Hypothalamus (tissue), 51 donors: ENCODE results near the gene BMP4.

Source experiments
- DNase-seq, 51 donors: peaks; one replicate each; lab custom pipeline; 2025; lab: John Stamatoyannopoulos, UW

Gene BMP4

DNA sequence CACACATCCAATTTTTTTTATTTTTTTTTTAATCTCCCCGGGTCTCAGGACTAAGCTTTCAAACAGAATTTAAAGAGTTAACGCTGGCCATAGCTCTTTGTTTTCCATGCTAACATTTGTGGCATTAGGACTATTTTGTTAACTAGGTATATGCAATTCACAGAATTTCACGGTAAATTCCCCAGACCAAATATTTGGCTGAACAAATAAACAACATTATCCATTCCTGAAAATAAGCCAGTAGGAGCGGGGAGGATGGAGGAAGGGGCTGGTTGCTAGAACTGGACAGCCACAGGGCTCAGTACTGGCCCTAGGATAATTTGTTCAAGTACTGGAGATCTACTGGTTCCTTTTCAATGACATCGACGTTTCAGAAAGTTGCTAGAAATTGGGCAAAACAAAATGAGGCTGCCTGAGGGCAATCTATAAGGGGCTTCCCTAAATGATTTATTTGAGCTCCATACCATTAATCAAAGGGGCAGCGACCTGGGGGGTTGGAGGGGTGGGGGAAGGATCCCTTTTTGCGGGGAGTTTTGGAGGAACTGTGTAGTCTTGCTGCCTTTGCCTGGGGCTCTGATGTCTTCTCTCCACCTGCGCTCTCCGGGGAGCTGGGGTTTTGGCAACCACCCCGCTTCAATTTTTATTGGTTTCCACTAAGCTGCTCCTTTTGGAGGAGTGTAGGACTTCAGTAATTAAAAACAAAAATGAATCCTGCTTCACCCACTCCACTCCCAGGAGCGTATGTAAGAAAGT, 9.0 kb downstream of the BMP4 start:
- DNase-seq = no peak

DNA sequence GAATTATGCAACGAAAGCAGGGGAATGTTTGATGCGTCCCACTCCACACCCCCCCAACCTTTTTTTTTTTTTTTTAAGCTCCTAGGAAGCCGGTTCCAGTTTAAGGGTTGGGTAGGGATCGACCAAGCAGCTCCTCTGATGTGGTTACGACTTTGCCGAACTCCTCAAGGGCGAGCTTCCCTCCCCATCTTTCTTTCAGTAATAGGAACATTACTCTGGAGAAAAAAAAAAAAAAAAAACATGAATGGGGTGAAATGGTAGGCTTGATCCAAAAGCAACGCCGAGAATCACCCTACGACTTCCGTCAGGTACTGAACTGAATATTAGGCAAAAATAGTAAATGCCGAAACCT, 9.6 kb downstream of the BMP4 start:
- no peak for DNase-seq

DNA sequence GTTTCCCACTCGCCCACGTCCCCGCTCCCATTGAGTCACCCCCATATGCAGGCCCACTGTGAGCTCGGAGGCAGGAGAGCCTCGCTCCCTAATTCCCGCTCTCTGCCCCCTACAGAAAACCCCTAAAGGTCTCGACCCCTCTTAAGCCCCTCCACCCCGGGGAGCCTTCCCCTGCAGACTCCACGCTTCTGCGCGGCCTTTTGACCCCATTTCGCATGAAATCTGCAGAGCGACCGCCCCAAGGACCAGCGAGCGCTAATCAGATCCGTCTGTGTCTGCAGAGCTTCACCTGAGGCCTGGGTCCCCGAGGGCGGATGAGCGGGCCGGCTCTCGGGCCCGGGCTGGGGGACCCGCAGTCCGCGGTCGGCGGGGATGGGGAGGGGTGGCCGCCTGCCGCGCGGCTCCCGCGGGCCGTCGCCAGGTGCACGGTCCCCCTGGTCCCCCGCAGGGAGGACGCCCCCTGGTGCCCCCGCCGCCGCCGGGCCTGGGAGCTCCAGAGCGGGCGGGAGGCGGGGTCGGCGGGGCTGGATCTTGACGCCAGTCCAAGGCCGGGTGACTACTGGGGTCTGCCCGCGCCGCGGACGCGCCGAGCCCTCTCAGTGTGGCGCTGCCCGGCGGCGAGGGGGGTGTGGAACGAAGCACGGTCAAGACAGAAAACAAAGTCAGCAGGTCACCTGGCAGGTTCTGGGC, 10.1 kb downstream of the BMP4 start:
- DNase-seq = peak in 1 of 51 donors; percentile 17

DNA sequence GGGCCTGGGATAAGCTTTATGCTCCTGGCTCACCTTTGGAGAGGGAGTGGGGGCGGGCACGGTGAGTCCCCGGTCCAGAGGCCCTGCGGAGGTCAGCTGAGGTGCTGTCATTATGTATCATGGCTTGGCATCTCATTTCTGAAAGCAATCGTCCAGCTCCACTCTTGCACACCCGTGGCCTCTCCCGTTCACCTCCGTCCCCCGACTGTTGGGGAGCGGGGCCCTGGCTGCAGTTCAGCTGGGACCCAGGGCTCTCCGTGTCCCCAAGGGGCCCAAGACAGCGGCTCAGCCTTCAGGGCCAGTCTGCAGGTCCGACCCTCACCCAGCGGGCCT, 10.6 kb downstream of the BMP4 start:
- no peak for DNase-seq

- DNase-seq = no peak
These were observed 12.9 kb downstream of the BMP4 start for GRCh38 chr14:53943751-53944083.

- no peak for DNase-seq
These were observed 13.5 kb downstream of the BMP4 start for GRCh38 chr14:53942970-53943750.

DNA sequence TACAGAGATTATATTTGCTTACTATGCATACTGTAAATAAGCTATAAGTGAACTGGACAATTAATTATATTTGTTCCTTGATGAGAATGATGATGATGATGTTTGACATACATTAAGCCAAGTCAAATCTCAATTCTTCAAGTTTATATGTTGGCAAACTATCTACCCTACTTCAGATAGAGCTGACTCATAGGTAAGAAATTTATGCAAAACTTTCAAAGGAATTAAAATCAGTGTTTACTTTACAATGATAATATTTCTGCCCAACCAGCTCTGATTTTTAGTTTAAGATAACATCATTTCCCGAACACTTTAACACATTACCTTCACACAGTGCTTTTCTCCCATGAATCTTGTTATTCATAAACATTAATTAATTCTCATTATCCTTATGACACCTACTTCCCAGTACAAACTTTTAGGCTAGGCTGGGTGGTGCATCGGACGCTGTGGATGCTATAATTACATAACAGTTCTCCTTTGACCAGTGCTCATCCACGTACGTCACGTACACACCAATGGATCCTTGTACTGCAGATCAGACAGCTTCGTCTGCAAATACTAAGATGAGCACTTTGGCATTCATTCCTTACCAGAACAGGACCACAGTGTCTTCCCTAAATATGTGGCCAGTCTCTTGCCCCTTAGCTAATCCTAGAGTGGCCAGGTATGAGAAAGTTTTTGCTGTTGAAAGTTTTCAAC, 18.3 kb downstream of the BMP4 start:
- no peak for DNase-seq

DNA sequence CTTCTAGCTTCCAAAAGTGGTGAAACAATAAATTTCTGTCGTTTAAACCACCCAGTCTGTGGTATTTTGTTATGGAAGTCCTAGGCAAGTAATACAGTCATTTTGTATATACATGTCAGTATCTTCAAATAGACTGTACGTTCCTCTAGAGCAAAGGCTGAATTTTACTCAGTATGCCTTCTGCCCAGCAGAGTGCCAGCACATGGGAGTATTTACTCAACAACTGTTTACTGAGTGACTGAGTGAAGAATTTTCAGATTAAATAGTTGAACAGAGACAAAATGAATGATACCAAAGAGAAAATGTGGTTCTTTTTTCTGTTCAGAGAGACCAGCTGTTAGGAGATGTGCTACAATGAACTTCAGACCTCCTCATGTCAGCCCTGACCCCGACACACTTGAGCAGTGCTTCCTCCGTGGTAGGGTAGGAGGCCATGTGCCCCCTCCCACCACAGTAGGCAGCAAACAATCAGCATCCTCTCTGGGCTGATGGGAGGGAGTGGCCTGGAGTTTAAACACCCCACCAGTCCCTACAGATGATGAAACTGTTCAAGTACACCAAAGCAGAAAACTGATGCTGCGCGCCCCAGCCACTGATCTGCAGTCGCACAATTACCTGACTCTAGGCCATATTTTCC, 21.7 kb downstream of the BMP4 start:
- no peak for DNase-seq

GRCh38 chr14:53932966-53933365, 23.7 kb downstream of the BMP4 start:
- DNase-seq = no peak

- no peak for DNase-seq
These were observed 26.5 kb downstream of the BMP4 start for GRCh38 chr14:53929871-53930715.

GRCh38 chr14:53927171-53927570, 29.5 kb downstream of the BMP4 start:
- DNase-seq = no peak

GRCh38 chr14:53925201-53925766, 31.3 kb downstream of the BMP4 start:
- no peak for DNase-seq

GRCh38 chr14:53924753-53925152, 31.9 kb downstream of the BMP4 start:
- DNase-seq = no peak

- DNase-seq = no peak
These were observed 35.6 kb downstream of the BMP4 start for GRCh38 chr14:53921027-53921426.

- DNase-seq = no peak
These were observed 40.4 kb downstream of the BMP4 start for GRCh38 chr14:53916239-53916638.

- no peak for DNase-seq
These were observed 41.1 kb downstream of the BMP4 start for GRCh38 chr14:53915364-53916014.

- DNase-seq = no peak
These were observed 44.6 kb downstream of the BMP4 start for GRCh38 chr14:53912021-53912420.

DNA sequence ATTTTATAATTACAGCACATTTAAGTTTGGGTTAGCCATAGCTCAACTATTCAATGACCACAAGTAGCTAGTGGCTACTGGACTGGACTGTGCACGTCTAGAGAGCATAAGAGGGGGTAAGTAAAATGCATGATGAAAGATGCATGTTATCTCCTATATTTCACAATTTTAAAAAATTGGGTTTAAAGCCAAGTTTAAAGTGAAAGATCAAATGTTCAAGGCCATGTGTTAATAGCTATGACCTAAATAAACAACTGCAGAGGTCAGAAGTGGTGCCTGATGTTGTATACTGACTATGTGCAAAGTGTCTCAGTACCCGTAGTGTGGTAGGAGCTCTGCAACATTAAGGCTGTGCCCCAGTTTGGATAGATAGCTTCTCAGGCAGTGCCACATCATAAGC, 48.2 kb downstream of the BMP4 start:
- no peak for DNase-seq

- DNase-seq = no peak
These were observed 54.3 kb downstream of the BMP4 start for GRCh38 chr14:53902307-53902706.
